ENCODE data around the gene WAPL. TPM values are rescaled to one million over a fixed set of nuclear protein-coding genes. Genes with fewer than 3 reads are reported as not detected.
A peak's percentile ranks its signal among the peaks of the same experiment; 100 is the strongest.

Gene WAPL
- total and polyA plus RNA-seq, 7 donors: 15.0 to 44.2 (median 33.8) TPM

DNA sequence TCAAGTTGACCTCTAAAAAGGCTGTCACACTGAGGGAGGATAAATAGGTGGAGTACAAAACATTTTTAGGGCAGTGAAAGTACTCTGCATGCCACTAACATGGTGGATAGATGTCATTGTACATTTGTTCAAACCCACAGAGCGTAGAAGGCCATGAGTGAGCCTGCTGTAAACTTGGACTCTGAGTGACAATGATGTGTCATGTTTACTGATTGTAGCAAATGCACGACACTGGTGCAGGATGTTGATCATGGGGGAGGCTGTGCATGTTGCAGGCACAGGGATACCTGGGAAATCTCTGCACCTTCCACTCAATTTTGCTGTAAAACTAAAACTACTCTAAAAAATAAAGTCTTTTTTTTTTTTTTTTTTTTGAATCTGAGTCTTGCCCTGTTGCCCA, 102.5 kb downstream of the WAPL start:
- DNase-seq: no peak
- intact Hi-C loops (cut with DNase I): no loop called here
- peaks cover 0 to 4% (median 1%) of the 10 kb centered on the region in 4 donors for H3K4me1 ChIP-seq
- H3K9me3 ChIP-seq: no peaks in the 10 kb centered on the region
- no peak overlapping the region for H3K27ac ChIP-seq
- 79 to 86% methylated on average over 2 of the region's 2 CpGs for WGBS, 2 donors
- no peaks in the 10 kb centered on the region for H3K36me3 ChIP-seq
- H3K4me3 ChIP-seq: no peak overlapping the region
- no peak for TF ChIP-seq POLR2A (IDR thresholded peaks at IDR 0.05)
- H3K27me3 ChIP-seq: no peaks in the 10 kb centered on the region

DNA sequence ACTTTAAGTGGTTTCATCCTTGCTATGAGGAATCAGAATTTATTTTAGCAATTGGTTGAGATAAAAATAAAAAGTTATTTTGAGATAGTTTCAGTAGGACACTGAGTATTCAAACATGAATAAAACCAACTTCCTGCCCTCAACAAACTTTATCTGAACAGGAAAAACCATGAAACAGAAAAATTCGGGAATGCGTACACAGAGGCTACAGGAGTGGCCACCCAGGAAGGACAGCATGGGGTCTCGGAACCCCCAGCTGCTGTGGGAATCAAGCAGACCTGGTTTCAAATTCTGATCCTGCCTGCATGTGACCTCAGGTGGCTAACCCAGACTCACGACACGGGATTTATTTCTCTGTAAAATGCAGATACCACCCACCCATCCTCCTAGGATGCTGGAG, 106.0 kb downstream of the WAPL start:
- Histone ChIP-seq H3K27me3 (no peaks in the 10 kb centered on the region), H3K4me1 (peaks cover 0 to 37% (median 33%) of the 10 kb centered on the region in 4 donors), H3K27ac (no peak overlapping the region), H3K4me3 (no peak overlapping the region), H3K36me3 (no peaks in the 10 kb centered on the region), H3K9me3 (no peaks in the 10 kb centered on the region)
- WGBS, 2 donors: 46 to 52% methylated on average over 5 of the region's 5 CpGs
- no peak for TF ChIP-seq EP300 (IDR thresholded peaks at IDR 0.05)
- TF ChIP-seq POLR2AphosphoS5 (IDR thresholded peaks at IDR 0.05): no peak
- TF ChIP-seq, protein P1, sequence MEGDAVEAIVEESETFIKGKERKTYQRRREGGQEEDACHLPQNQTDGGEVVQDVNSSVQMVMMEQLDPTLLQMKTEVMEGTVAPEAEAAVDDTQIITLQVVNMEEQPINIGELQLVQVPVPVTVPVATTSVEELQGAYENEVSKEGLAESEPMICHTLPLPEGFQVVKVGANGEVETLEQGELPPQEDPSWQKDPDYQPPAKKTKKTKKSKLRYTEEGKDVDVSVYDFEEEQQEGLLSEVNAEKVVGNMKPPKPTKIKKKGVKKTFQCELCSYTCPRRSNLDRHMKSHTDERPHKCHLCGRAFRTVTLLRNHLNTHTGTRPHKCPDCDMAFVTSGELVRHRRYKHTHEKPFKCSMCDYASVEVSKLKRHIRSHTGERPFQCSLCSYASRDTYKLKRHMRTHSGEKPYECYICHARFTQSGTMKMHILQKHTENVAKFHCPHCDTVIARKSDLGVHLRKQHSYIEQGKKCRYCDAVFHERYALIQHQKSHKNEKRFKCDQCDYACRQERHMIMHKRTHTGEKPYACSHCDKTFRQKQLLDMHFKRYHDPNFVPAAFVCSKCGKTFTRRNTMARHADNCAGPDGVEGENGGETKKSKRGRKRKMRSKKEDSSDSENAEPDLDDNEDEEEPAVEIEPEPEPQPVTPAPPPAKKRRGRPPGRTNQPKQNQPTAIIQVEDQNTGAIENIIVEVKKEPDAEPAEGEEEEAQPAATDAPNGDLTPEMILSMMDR (IDR thresholded peaks at IDR 0.05): no peak
- no peak for TF ChIP-seq POLR2A (IDR thresholded peaks at IDR 0.05)
- DNase-seq: no peak
- intact Hi-C loops (cut with DNase I): no loop called here

DNA sequence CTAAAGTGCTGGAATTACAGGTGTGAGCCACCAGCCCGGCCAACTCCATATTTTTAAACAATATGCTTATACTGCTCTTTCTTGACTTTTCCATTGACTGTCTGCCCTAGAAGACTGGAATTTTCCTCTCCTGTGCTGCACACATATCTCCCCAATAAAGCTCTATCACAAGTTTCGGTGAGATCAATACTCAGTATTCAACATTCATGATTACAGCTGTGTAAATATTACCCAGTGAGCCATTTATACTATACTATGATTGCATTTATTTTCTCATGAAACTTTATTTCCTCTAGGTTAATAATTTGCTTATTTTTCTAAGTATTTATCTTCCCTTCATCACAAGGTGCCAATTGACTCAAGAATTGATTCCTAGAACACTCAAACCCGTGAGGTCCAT, 106.5 kb downstream of the WAPL start:
- Histone ChIP-seq H3K9me3 (no peaks in the 10 kb centered on the region), H3K27me3 (no peaks in the 10 kb centered on the region), H3K36me3 (no peaks in the 10 kb centered on the region), H3K4me3 (no peak overlapping the region), H3K4me1 (peaks cover 0 to 37% (median 33%) of the 10 kb centered on the region in 4 donors), H3K27ac (no peak overlapping the region)
- TF ChIP-seq POLR2AphosphoS5 (IDR thresholded peaks at IDR 0.05) (no peak), EP300 (IDR thresholded peaks at IDR 0.05) (no peak), POLR2A (IDR thresholded peaks at IDR 0.05) (no peak)
- TF ChIP-seq, protein P1 (IDR thresholded peaks at IDR 0.05): no peak
- intact Hi-C loops (cut with DNase I): no loop called here
- WGBS, 2 donors: 21 to 77% methylated on average over 3 of the region's 3 CpGs
- no peak for DNase-seq

DNA sequence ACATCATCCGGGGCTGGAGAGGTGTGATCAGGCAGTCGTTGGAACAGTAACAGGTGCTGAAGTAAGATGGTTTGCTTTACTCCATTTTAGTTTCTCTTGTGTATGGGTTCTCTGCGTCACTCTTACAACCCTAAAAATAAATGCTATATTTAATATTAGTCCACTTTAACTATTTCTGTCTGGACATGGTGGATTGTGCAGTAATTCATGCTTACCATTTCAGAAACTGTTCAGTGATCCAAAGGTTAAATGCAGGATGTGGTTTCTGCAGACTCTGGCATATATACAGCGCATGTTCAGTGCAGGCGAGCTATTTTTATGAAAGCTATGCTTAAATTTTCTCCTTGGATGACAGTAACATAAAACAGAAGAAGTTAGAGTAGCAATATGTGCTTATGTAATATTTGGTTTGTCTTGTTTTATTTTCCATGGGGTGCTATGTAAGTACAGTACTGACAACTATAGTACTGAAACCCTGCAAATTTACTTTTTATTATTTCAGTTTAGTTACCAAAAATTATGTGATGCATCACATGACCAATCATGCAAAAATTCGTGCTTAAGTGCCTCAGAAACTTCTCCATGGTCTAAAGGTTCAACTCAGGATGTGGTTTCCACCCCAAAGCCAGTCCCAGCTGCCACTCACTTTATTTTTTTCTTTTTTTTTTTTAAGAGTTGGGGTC, 108.4 kb downstream of the WAPL start:
- Histone ChIP-seq H3K4me1 (peaks cover 0 to 37% (median 33%) of the 10 kb centered on the region in 4 donors), H3K27me3 (no peaks in the 10 kb centered on the region), H3K36me3 (no peaks in the 10 kb centered on the region), H3K27ac (peak overlapping the region in 2 of 4 donors; percentile 69 to 71), H3K9me3 (no peaks in the 10 kb centered on the region), H3K4me3 (peak overlapping the region in 1 of 4 donors; percentile 7)
- 29 to 63% methylated on average over 6 of the region's 6 CpGs for WGBS, 2 donors
- DNase-seq: no peak
- intact Hi-C loops (cut with DNase I): no loop called here
- TF ChIP-seq POLR2A (IDR thresholded peaks at IDR 0.05) (no peak), POLR2AphosphoS5 (IDR thresholded peaks at IDR 0.05) (peak; percentile 44 to 78 (median 76)), EP300 (IDR thresholded peaks at IDR 0.05) (no peak)

DNA sequence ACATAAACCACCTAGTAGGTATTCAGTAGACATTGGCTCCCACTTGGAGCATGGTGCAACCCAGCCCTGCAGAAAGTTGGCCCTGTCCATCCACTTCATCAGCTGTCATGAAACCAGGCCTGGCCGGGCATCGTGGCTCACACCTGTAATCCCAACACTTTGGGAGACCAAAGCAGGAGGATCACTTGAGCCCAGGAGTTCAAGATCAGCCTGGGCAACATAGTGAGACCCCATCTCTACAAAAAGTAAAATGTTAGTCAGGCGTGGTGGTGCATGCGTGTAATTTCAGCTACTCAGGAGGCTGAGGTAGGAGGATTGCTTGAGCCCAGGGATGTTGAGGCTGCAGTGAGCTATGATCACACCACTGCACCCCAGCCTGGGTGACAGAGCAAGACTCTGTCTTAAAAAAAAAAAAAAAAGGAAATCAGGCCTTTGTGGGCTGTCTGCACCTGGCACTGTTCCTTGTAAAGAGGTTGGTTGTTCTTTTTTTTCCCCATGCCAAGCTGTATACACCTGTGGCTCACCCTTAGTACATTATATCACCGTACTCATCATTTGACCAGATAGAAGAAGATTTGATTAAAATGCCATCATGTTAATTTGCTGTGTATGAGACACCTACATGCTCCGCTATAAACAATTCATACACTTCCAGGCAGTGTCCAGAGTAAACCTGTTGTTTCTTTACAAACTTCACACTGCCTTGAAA, 109.6 kb downstream of the WAPL start:
- Histone ChIP-seq H3K36me3 (no peaks in the 10 kb centered on the region), H3K4me3 (no peak overlapping the region), H3K4me1 (peaks cover 0 to 37% (median 33%) of the 10 kb centered on the region in 4 donors), H3K27me3 (no peaks in the 10 kb centered on the region), H3K9me3 (no peaks in the 10 kb centered on the region), H3K27ac (peak overlapping the region in 3 of 4 donors; percentile 35 to 71 (median 69))
- TF ChIP-seq, protein P1 (IDR thresholded peaks at IDR 0.05): no peak
- 62 to 80% methylated on average over 6 of the region's 6 CpGs for WGBS, 2 donors
- no peak for DNase-seq
- intact Hi-C loops (cut with DNase I): no loop called here

Data from sigmoid colon (tissue), 7 donors.